Anterior cingulate cortex (tissue), 58 donors: Measurements from ENCODE around the gene KCNJ10.
"Not testable (repeated sequence)": the region's sequence is repeated elsewhere in the genome, so short reads cannot be mapped to it uniquely, and the experiment has no call there.

Experiments used
- DNase-seq, 58 donors: peaks; one replicate each; lab custom pipeline; 2025; lab: John Stamatoyannopoulos, UW

The KCNJ10 gene

GRCh38 chr1:160069460-160070231, at the start of gene KCNJ10:
TSS of gene KCNJ10 (minus strand) at chr1:160070160. CDS start at chr1:160042532, 27,628 bp downstream.
- DNase-seq, result peak in 9 of 58 donors; percentile 37 to 67 (median 49)

GRCh38 chr1:160118928-160119327, 49.0 kb upstream of the KCNJ10 start:
- peak in 1 of 58 donors; percentile 23 for DNase-seq

GRCh38 chr1:160117709-160118183, 47.8 kb upstream of the KCNJ10 start:
- DNase-seq, result peak in 57 of 58 donors; percentile 25 to 97 (median 82)

- no peak for DNase-seq
These were observed 47.3 kb upstream of the KCNJ10 start for GRCh38 chr1:160117300-160117699.

GRCh38 chr1:160116283-160117147, 46.6 kb upstream of the KCNJ10 start:
- DNase-seq, result peak in 9 of 58 donors; percentile 19 to 44 (median 28)

GRCh38 chr1:160115545-160116282, 45.8 kb upstream of the KCNJ10 start, which contains the start of gene ATP1A2:
TSS of gene ATP1A2 (plus strand) at chr1:160115759. CDS start at chr1:160115862, 103 bp downstream.
- DNase-seq, result peak in 35 of 58 donors; percentile 15 to 81 (median 45)

- DNase-seq, result peak in 34 of 58 donors; percentile 11 to 82 (median 46)
These were observed 44.1 kb upstream of the KCNJ10 start for GRCh38 chr1:160114085-160114484.

GRCh38 chr1:160113407-160113806, 43.4 kb upstream of the KCNJ10 start:
- peak in 7 of 58 donors; percentile 13 to 42 (median 32) for DNase-seq

GRCh38 chr1:160112357-160112756, 42.4 kb upstream of the KCNJ10 start:
- DNase-seq, result peak in 7 of 58 donors; percentile 9 to 40 (median 29)

GRCh38 chr1:160111462-160111861, 41.5 kb upstream of the KCNJ10 start:
- DNase-seq, result not testable (repeated sequence)

- DNase-seq, result no peak
These were observed 39.7 kb upstream of the KCNJ10 start for GRCh38 chr1:160109686-160110085.

GRCh38 chr1:160108888-160109662, 39.1 kb upstream of the KCNJ10 start:
- DNase-seq, result peak in 5 of 58 donors; percentile 6 to 34 (median 18)

- DNase-seq, result no peak
These were observed 37.6 kb upstream of the KCNJ10 start for GRCh38 chr1:160107512-160107911.

GRCh38 chr1:160105155-160105554, 35.2 kb upstream of the KCNJ10 start:
- no peak for DNase-seq

- peak in 2 of 58 donors; percentile 27 to 47 for DNase-seq
These were observed 34.5 kb upstream of the KCNJ10 start for GRCh38 chr1:160104486-160104885.

GRCh38 chr1:160103658-160104408, 33.9 kb upstream of the KCNJ10 start:
- DNase-seq, result peak in 18 of 58 donors; percentile 22 to 66 (median 46)

GRCh38 chr1:160101717-160102522, 32.0 kb upstream of the KCNJ10 start:
- peak in 6 of 58 donors; percentile 22 to 63 (median 44) for DNase-seq
